Effector memory CD4-positive, alpha-beta T cell (primary cell): ENCODE data around the gene ADSL.
A peak's percentile ranks its signal among the peaks of the same experiment; 100 is the strongest.

Source experiments
- DNase-seq, 3 donors: peaks; one replicate each; pipeline ENCODE4 v3.0.0-alpha.2; 2020
- H3K27ac ChIP-seq: 2 replicates; pipeline ENCODE4 v1.7.0; 2013; ENCODE audit warnings: mild to moderate bottlenecking, low read length, moderate library complexity; ENCODE audit not compliant: insufficient read depth, poor library complexity, severe bottlenecking
- H3K27me3 ChIP-seq: replicated peaks from 2 replicates; pipeline ENCODE4 v1.7.0; 2013; ENCODE audit warnings: mild to moderate bottlenecking, low read length; ENCODE audit not compliant: insufficient read depth, control insufficient read depth, poor library complexity, severe bottlenecking
- H3K36me3 ChIP-seq: 2 replicates; pipeline ENCODE4 v1.7.0; 2013; ENCODE audit warnings: mild to moderate bottlenecking, low read length, moderate library complexity; ENCODE audit not compliant: control insufficient read depth, insufficient read depth
- H3K4me1 ChIP-seq: 2 replicates; pipeline ENCODE4 v1.7.0; 2013; ENCODE audit warnings: low read length, mild to moderate bottlenecking; ENCODE audit not compliant: control insufficient read depth, insufficient read depth, poor library complexity, severe bottlenecking
- H3K4me3 ChIP-seq: 2 replicates; pipeline ENCODE4 v1.7.0; 2013; ENCODE audit warnings: low read length, low read depth, mild to moderate bottlenecking; ENCODE audit not compliant: insufficient read depth, poor library complexity, severe bottlenecking
- H3K9me3 ChIP-seq: 2 replicates; pipeline ENCODE4 v1.7.0; 2013; ENCODE audit warnings: mild to moderate bottlenecking, low read length, moderate library complexity; ENCODE audit not compliant: control insufficient read depth

Gene ADSL

GRCh38 chr22:40340044-40340443 lies 6.3 kb upstream of the ADSL start:
- DNase-seq, result no peak
- Histone ChIP-seq H3K27me3 (no peaks in the 10 kb centered on the region), H3K4me1 (peaks cover 30% of the 10 kb centered on the region), H3K27ac (no peak overlapping the region), H3K4me3 (no peak overlapping the region), H3K9me3 (no peaks in the 10 kb centered on the region), H3K36me3 (no peaks in the 10 kb centered on the region)

GRCh38 chr22:40341604-40342003 lies 4.7 kb upstream of the ADSL start:
- Histone ChIP-seq H3K9me3 (no peaks in the 10 kb centered on the region), H3K36me3 (no peaks in the 10 kb centered on the region)
- DNase-seq, result no peak

DNA sequence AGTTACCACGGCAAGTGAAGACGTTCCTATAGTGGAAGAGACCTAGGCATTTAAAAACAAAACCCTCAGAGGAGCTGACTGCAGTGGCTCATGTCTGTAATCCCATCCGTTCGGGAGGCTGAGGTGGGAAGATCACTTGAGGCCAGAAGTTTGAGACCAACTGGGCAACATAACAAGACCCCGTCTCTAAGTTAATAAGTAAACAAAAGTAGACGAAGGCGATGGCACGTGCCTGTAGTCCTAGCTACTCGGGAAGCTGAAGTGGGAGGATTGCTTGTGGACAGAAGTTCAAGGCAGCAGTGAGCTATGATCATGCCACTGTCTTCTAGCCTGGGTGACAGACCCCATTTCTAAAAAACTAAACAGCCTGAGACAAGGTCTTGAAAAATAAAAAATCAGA lies 3.8 kb upstream of the ADSL start:
- Histone ChIP-seq H3K27me3 (no peaks in the 10 kb centered on the region), H3K36me3 (no peaks in the 10 kb centered on the region), H3K4me3 (no peak overlapping the region), H3K27ac (no peak overlapping the region), H3K4me1 (peaks cover 32% of the 10 kb centered on the region), H3K9me3 (no peaks in the 10 kb centered on the region)
- no peak for DNase-seq

More at GRCh38 chr22:40341604-40342003, 4.7 kb upstream of the ADSL start:
- Histone ChIP-seq H3K4me1 (peaks cover 26% of the 10 kb centered on the region), H3K4me3 (no peak overlapping the region), H3K27me3 (no peaks in the 10 kb centered on the region), H3K27ac (no peak overlapping the region)

DNA sequence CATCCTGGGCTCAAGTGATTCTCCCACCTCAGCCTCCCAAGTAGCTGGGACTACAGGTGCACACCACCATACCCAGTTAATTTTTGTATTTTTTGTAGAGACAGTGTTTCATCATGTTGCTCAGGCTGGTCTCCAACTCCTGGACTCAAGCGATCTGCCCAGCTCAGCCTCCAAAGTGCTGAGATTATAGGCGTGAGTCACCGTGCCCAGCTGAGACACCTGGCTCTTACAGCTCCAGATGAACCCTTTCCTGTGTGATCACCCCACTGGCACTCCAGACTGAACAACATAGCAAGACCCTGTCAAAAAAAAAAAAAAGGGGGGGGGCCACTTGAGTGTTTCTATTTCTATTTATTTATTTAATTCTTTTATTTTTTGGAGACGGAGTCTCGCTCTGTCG lies 1.0 kb upstream of the ADSL start:
- H3K9me3 ChIP-seq, result no peaks in the 10 kb centered on the region
- peak overlapping the region; percentile 76 for H3K4me3 ChIP-seq
- peaks cover 42% of the 10 kb centered on the region for H3K4me1 ChIP-seq
- peak overlapping the region; percentile 81 for H3K27ac ChIP-seq
- no peaks in the 10 kb centered on the region for H3K27me3 ChIP-seq
- peaks cover 16% of the 10 kb centered on the region for H3K36me3 ChIP-seq
- DNase-seq, result peak; percentile 20 to 49 (median 38)

GRCh38 chr22:40345815-40346184 lies 500 bp upstream of the ADSL start:
- Histone ChIP-seq H3K9me3 (no peaks in the 10 kb centered on the region), H3K27ac (peak overlapping the region; percentile 81), H3K36me3 (peaks cover 21% of the 10 kb centered on the region), H3K4me1 (peaks cover 42% of the 10 kb centered on the region), H3K4me3 (peak overlapping the region; percentile 76), H3K27me3 (no peaks in the 10 kb centered on the region)
- peak in 2 of 3 donors; percentile 24 to 44 for DNase-seq

GRCh38 chr22:40347300-40347699 lies 1.0 kb downstream of the ADSL start:
- H3K4me3 ChIP-seq, result peak overlapping the region; percentile 76
- H3K27ac ChIP-seq, result peak overlapping the region; percentile 81
- DNase-seq, result no peak
- H3K4me1 ChIP-seq, result peaks cover 33% of the 10 kb centered on the region
- H3K36me3 ChIP-seq, result peaks cover 34% of the 10 kb centered on the region
- no peaks in the 10 kb centered on the region for H3K27me3 ChIP-seq
- H3K9me3 ChIP-seq, result no peaks in the 10 kb centered on the region

GRCh38 chr22:40348025-40348658 lies 1.8 kb downstream of the ADSL start:
- Histone ChIP-seq H3K9me3 (no peaks in the 10 kb centered on the region), H3K36me3 (peaks cover 41% of the 10 kb centered on the region), H3K4me3 (peak overlapping the region; percentile 76), H3K4me1 (peaks cover 29% of the 10 kb centered on the region), H3K27ac (peak overlapping the region; percentile 81), H3K27me3 (no peaks in the 10 kb centered on the region)
- DNase-seq, result peak; percentile 35 to 53 (median 52)

GRCh38 chr22:40352763-40353162 lies 6.5 kb downstream of the ADSL start:
- Histone ChIP-seq H3K27me3 (no peaks in the 10 kb centered on the region), H3K36me3 (peaks cover 71% of the 10 kb centered on the region)

GRCh38 chr22:40361100-40361499 lies 14.8 kb downstream of the ADSL start:
- DNase-seq, result no peak

More at GRCh38 chr22:40352763-40353162, 6.5 kb downstream of the ADSL start:
- Histone ChIP-seq H3K27ac (no peak overlapping the region), H3K9me3 (no peaks in the 10 kb centered on the region), H3K4me3 (no peak overlapping the region), H3K4me1 (peaks cover 8% of the 10 kb centered on the region)
- no peak for DNase-seq

DNA sequence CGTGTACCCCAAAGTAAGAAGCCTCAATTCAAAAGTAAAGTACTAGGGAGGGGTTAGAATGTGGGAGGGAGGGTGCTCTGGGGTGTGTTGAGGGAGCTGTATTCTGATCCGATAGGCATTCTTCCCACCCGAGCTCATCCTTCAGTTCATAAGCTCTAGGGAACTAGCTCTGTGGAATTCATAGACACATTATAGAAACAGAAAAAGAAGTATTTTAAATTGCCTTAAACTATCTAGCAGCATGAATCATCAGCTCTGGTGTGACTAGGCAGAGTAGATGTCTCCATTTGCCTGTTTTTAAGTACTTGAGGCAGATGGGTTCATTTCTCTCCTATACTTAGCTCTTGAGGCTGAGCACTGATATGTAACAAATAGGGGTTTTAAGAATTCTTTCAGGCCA lies 16.8 kb downstream of the ADSL start:
- Histone ChIP-seq H3K27me3 (no peaks in the 10 kb centered on the region), H3K36me3 (peaks cover 97% of the 10 kb centered on the region), H3K27ac (no peak overlapping the region), H3K4me1 (no peaks in the 10 kb centered on the region), H3K9me3 (no peaks in the 10 kb centered on the region), H3K4me3 (no peak overlapping the region)
- DNase-seq, result no peak

More at GRCh38 chr22:40361100-40361499, 14.8 kb downstream of the ADSL start:
- H3K27me3 ChIP-seq, result no peaks in the 10 kb centered on the region
- no peak overlapping the region for H3K4me3 ChIP-seq
- no peaks in the 10 kb centered on the region for H3K9me3 ChIP-seq
- no peaks in the 10 kb centered on the region for H3K4me1 ChIP-seq
- H3K36me3 ChIP-seq, result peaks cover 92% of the 10 kb centered on the region
- no peak overlapping the region for H3K27ac ChIP-seq
